HEK293 (cell line): ENCODE results near the gene TMEM143.

Experiments
- CTCF ChIP-seq: fragments of 450-650 bp; formaldehyde crosslinking; IDR thresholded peaks from 2 replicates; pipeline ENCODE4 v1.5.1; 2016; ENCODE audit warnings: missing biosample characterization, missing genetic modification characterization
- REST ChIP-seq: fragments of 450-650 bp; formaldehyde crosslinking; IDR thresholded peaks from 2 replicates; pipeline ENCODE4 v1.5.1; 2016; ENCODE audit warnings: missing biosample characterization, missing genetic modification characterization
- SCRT2 ChIP-seq: fragments of 450-650 bp; formaldehyde crosslinking; IDR thresholded peaks from 2 replicates; pipeline ENCODE4 v1.5.1; 2016; ENCODE audit warnings: missing biosample characterization, missing genetic modification characterization
- ZBTB7A ChIP-seq: fragments of 450-650 bp; formaldehyde crosslinking; IDR thresholded peaks from 2 replicates; pipeline ENCODE4 v1.5.1; 2016; ENCODE audit warnings: low read depth, missing biosample characterization, missing genetic modification characterization
- ZNF10 ChIP-seq: fragments of 450-650 bp; formaldehyde crosslinking; IDR thresholded peaks from 2 replicates; pipeline ENCODE4 v1.5.1; 2017; ENCODE audit warnings: missing biosample characterization, missing genetic modification characterization

GRCh38 chr19:48341515-48342413, 22.0 kb downstream of the TMEM143 start:
- TF ChIP-seq ZBTB7A (tag by site-specific recombination) (no peak), ZNF10 (no peak), SCRT2 (tag by site-specific recombination) (no peak), CTCF (no peak), REST (tag by site-specific recombination) (no peak)
